NAMALWA (cell line): ENCODE results near the gene CAMTA2.
"Not testable (repeated sequence)": the region's sequence is repeated elsewhere in the genome, so short reads cannot be mapped to it uniquely, and the experiment has no call there.

Experiments
- DNase-seq: peaks from one replicate; pipeline ENCODE4 v3.0.0-alpha.2; 2015; ENCODE audit warnings: low spot score

CAMTA2 gene

GRCh38 chr17:4928881-4929280 is 58.6 kb downstream of the CAMTA2 start:
- no peak for DNase-seq

DNA sequence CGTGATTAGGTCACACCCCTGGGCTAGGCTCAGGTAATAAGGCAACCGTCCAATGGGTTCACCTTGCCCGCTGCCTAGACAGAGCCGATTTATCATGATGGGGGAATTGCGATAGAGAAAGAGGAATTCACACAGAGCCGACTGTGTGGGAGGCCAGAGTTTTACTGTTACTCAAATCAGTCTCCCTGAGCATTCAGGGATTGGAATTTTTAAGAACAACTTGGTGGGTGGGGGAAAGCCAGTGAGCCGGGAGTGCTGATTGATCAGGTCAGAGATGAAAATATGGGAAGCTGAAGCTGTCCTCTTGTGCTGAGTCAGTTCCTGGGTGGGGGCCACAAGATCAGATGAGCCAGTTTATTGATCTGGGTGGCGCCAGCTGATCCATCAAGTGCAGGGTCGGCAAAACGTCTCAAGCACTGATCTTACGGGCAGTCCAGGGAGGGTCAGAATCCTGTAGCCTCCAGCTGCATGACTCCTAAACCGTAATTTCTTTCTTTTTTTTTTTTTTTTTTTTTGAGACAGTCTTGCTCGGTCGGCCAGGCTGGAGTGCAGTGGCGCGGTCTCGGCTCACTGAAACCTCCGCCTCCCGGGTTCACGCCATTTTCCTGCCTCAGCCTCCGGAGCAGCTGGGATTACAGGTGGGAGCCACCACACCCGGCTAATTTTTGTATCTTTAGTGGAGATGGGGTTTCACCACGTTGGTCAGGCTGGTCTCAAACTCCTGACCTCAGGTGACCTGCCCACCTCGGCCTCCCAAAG is 60.7 kb downstream of the CAMTA2 start:
- not testable (repeated sequence) for DNase-seq

- no peak for DNase-seq
These were observed 66.2 kb downstream of the CAMTA2 start for GRCh38 chr17:4921320-4921719.

DNA sequence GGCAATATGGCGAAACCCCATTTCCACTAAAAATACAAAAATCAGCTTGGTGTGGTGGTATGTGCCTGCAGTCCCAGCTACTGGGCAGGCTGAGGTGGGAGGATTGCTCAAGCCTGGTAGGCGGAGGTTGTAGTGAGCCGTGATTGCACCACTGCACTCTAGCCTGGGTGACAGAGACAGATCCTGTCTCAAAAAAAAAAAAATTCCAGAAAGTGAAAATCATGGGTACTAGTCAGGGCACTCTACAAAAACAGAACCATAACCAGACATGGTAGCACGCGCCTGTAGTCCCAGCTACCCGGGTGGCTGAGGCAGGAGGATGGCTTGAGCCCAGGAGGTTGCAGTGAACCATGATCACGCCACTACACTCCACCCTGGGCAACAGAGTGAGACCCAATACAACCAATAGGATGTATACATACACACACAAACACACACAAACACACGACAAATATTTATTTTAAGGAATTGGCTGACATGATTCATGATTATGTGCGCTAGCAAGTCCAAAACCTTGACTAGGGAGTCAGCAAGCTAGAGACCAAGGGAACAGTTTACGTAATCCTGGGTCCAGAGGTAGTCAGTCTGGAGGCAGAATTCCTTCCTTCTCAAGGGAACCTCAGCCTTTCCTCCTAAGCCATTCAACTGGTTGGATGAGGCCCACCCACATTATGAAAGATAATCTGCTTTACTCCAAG is 67.0 kb downstream of the CAMTA2 start:
- no peak for DNase-seq

GRCh38 chr17:4919511-4920047 is 67.9 kb downstream of the CAMTA2 start:
- DNase-seq: no peak
